Subcutaneous abdominal adipose tissue (tissue), 5 donors: ENCODE results near the gene CD69.
"Not testable (repeated sequence)": the region's sequence is repeated elsewhere in the genome, so short reads cannot be mapped to it uniquely, and the experiment has no call there.

Experiments used
- H3K27ac ChIP-seq: one replicate; pipeline ENCODE4 v1.7.0; 2013; ENCODE audit warnings: low read depth, mild to moderate bottlenecking, inconsistent platforms, low read length, moderate library complexity
- H3K27me3 ChIP-seq, 5 donors: one replicate each; pipeline ENCODE4 v1.7.0; 2013; ENCODE audit warnings: low read length in 5 of 5, inconsistent platforms in 1 of 5; ENCODE audit not compliant: control insufficient read depth in 5 of 5, insufficient read depth in 4 of 5
- H3K36me3 ChIP-seq, 5 donors: one replicate each; pipeline ENCODE4 v1.7.0; 2013; ENCODE audit warnings: low read length in 5 of 5; ENCODE audit not compliant: control insufficient read depth in 5 of 5, insufficient read depth in 5 of 5
- H3K4me1 ChIP-seq, 5 donors: one replicate each; pipeline ENCODE4 v1.7.0; 2013; ENCODE audit warnings: low read length in 5 of 5, mild to moderate bottlenecking in 3 of 5, moderate library complexity in 1 of 5; ENCODE audit not compliant: control insufficient read depth in 5 of 5, insufficient read depth in 5 of 5
- H3K4me3 ChIP-seq, 5 donors: one replicate each; pipeline ENCODE4 v1.7.0; 2013; ENCODE audit warnings: low read length in 5 of 5, low read depth in 1 of 5
- H3K9ac ChIP-seq, 5 donors: one replicate each; pipeline ENCODE4 v1.7.0; 2013; ENCODE audit warnings: low read length in 5 of 5, mild to moderate bottlenecking in 4 of 5, moderate library complexity in 3 of 5
- H3K9me3 ChIP-seq, 5 donors: one replicate each; pipeline ENCODE4 v1.7.0; 2013; ENCODE audit warnings: low read length in 5 of 5; ENCODE audit not compliant: control insufficient read depth in 5 of 5
- donor health status: healthy.
- donor health status: healthy.
- donor health status: healthy.
- donor health status: healthy.
- donor health status: healthy.

Gene CD69

DNA sequence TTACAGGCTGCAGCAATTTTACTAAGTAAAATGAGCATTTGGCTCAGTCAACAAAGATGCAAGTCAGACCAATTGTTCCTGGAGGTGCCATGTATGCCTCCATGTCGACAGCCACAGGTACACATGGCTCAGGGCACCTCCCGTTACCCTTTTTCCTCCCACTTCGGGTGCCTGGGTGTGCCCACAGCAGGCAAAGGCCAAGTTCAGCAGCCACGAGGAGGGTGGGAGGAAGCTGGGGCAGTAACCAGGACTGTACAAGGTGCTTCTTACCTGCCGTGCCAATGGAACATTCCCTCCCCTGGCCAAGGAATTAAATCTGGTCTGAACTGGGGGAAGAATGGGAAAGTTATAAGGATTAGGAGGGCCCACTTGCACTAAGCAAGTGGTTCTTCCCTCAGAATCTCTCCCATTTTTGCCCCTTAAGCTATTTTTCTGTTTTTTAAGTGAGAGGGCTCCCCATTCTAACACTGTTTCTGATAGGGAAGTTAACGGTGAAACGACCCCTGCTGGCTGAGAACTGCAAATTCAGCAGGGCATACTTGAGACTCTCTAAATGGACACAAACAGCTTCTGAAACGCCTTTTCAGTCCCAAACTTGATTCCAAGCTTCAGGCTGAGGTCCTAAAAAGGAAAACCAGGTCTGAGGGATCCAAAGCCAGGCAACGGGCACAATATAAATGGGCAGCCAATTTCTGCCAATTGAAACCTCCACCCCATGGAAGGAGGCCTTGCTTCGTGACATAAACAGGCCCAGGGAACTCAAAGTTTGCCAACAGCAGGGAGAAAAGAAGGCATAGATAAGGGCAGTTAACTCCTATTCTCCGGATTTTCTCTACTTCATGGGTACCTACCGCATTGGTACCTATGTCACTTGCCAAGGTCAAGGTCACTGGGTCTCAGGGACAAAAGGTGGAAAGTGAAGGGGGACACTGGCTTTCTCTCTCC, 52.6 kb downstream of the CD69 start:
- Histone ChIP-seq H3K36me3 (no peaks in the 10 kb centered on the region), H3K27ac (no peak overlapping the region), H3K9ac (no peak overlapping the region), H3K4me1 (peaks cover 0 to 5% (median 4%) of the 10 kb centered on the region in 5 donors), H3K27me3 (peaks cover 0 to 4% (median 0%) of the 10 kb centered on the region in 5 donors), H3K4me3 (no peak overlapping the region), H3K9me3 (no peaks in the 10 kb centered on the region)

DNA sequence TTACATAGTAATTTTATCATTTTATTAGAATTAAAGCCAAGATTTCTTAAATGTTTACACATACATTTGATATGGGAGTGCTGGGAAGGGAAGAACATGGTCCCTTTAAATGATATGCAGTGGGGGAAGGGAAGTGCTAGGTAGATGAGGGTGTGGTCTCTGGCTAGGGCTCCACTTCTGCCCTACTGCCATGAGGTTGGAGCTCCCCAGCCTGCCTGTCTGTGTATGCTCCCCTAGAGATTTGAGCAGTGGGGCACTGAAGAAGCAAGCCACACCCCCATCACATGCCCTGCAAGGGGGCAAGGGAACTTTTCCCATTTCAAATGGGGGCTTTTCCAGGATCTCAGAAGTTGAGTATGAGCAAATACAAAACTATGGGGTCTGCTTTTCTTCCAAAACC, 53.3 kb downstream of the CD69 start:
- peaks cover 0 to 5% (median 4%) of the 10 kb centered on the region in 5 donors for H3K4me1 ChIP-seq
- peaks cover 0 to 4% (median 0%) of the 10 kb centered on the region in 5 donors for H3K27me3 ChIP-seq
- H3K9me3 ChIP-seq = no peaks in the 10 kb centered on the region
- H3K9ac ChIP-seq = no peak overlapping the region
- no peak overlapping the region for H3K4me3 ChIP-seq
- no peaks in the 10 kb centered on the region for H3K36me3 ChIP-seq
- H3K27ac ChIP-seq = no peak overlapping the region

- H3K9ac ChIP-seq = no peak overlapping the region
- H3K4me3 ChIP-seq = no peak overlapping the region
- H3K9me3 ChIP-seq = peaks cover 0 to 4% (median 0%) of the 10 kb centered on the region in 5 donors
- no peaks in the 10 kb centered on the region for H3K36me3 ChIP-seq
- peaks cover 0 to 4% (median 0%) of the 10 kb centered on the region in 5 donors for H3K27me3 ChIP-seq
- peaks cover 0 to 8% (median 4%) of the 10 kb centered on the region in 5 donors for H3K4me1 ChIP-seq
- no peak overlapping the region for H3K27ac ChIP-seq
Observed at GRCh38 chr12:9706086-9706685, 54.5 kb downstream of the CD69 start.

GRCh38 chr12:9704561-9704960, 56.1 kb downstream of the CD69 start:
- H3K9me3 ChIP-seq, H3K4me3 ChIP-seq, H3K27ac ChIP-seq, H3K36me3 ChIP-seq, H3K9ac ChIP-seq, H3K27me3 ChIP-seq: not testable (repeated sequence)
- peaks cover 0 to 14% (median 4%) of the 10 kb centered on the region in 5 donors for H3K4me1 ChIP-seq
